Lower lobe of right lung (tissue), 2 donors: ENCODE data around the gene ZBTB33. TPM values are rescaled to one million over a fixed set of nuclear protein-coding genes. Genes with fewer than 3 reads are reported as not detected.

Experiments used
- ATAC-seq, 2 donors: fragments of 200-7000 bp; cut with Tn5 transposase; one replicate each; pipeline ENCODE4 v1.9.1; 2020 to 2022; ENCODE audit warnings: mild to moderate bottlenecking in 2 of 2, moderate library complexity in 2 of 2
- DNase-seq: peaks from one replicate; pipeline ENCODE4 v3.0.0-alpha.2; 2020
- H3K27ac ChIP-seq: fragments of 200-600 bp; one replicate; pipeline ENCODE4 v1.8.0; 2022
- H3K27me3 ChIP-seq: fragments of 200-600 bp; one replicate; pipeline ENCODE4 v1.8.0; 2022; ENCODE audit warnings: low read depth
- H3K36me3 ChIP-seq: fragments of 200-600 bp; one replicate; pipeline ENCODE4 v1.8.0; 2022; ENCODE audit warnings: mild to moderate bottlenecking
- H3K4me1 ChIP-seq: fragments of 200-600 bp; one replicate; pipeline ENCODE4 v1.8.0; 2022
- H3K4me3 ChIP-seq: fragments of 200-600 bp; one replicate; pipeline ENCODE4 v1.8.0; 2022; ENCODE audit warnings: mild to moderate bottlenecking
- H3K9me3 ChIP-seq: fragments of 200-600 bp; one replicate; pipeline ENCODE4 v1.8.0; 2022
- intact Hi-C: fragments of 100-400 bp; cut with DNase I; formaldehyde crosslinking; loops from one replicate; pipeline ENCODE4 v1.11.0; 2022
- long read RNA-seq: library from polyadenylated mRNA; unstranded; transcript quantifications from one replicate; pipeline ENCODE4 v2.0.0, GENCODE V29; 2021
- total RNA-seq: library from RNA; stranded (reverse); fragmentation: NEBNext Ultra II Directional; extraction: Animal tissue kit (Norgen Biotek cat#: 25700); gene quantifications from one replicate; pipeline ENCODE4 v1.2.1, GENCODE V29; 2021
- TF ChIP-seq, protein P1 (sequence below): fragments of 200-600 bp; IDR thresholded peaks from one replicate; pipeline ENCODE4 v1.8.0; 2022; ENCODE audit warnings: antibody characterized with exemption, mild to moderate bottlenecking
- donor health status: DM: no; HTN: yes; CAD: no; lungs with severe emphysema.

The ZBTB33 gene, protein sequence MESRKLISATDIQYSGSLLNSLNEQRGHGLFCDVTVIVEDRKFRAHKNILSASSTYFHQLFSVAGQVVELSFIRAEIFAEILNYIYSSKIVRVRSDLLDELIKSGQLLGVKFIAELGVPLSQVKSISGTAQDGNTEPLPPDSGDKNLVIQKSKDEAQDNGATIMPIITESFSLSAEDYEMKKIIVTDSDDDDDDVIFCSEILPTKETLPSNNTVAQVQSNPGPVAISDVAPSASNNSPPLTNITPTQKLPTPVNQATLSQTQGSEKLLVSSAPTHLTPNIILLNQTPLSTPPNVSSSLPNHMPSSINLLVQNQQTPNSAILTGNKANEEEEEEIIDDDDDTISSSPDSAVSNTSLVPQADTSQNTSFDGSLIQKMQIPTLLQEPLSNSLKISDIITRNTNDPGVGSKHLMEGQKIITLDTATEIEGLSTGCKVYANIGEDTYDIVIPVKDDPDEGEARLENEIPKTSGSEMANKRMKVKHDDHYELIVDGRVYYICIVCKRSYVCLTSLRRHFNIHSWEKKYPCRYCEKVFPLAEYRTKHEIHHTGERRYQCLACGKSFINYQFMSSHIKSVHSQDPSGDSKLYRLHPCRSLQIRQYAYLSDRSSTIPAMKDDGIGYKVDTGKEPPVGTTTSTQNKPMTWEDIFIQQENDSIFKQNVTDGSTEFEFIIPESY
- total RNA-seq: 21.4 TPM
- long read RNA-seq, full-length matches to known transcripts: 14 of 19 reads
- long read RNA-seq, partial matches to known transcripts: 0 of 19 reads
- long read RNA-seq, other reads (novel, unspliced or antisense): 5 of 19 reads

DNA sequence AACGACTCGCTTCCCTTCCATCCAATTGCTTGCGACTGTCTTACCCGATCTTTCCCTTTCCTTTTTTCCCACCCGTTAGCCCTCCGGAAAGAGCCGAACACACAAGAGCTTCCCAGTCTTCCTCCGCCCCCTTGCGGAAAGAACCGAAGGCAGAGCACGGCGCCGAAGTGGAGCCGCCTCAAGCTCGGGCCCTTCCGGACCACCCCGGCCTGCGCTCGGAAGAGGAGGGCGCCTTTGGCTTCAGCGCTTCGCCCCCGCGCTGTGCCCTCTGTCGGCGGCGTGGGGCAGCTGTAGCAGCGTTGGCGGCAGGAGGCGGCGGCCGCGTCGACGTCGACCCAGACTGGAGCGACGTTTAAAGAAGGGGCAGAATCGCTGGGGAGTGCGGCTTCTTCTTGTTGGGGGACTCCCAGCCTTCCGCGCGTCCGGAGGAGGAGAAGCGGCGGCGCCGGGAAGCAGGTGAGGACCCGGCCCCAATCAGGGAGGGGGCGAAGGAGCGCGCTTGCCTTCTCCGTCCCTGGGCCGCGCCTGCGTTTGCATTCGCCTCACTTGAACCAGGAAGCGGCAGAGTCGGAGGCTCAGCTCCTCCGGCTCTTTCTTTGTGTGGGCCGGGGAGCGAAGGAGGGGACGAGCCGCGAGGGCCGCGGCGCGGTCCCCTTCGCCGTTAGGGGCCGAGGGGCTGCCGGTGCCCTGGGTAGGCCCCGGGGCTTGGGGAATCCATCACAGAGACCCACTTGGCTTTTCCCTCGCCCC is at the start of gene ZBTB33:
ZBTB33 (plus strand) TSS at position 291 of the 750 bp plus-strand sequence. CDS start 2,604 bp downstream, outside the sequence.
- TF ChIP-seq, protein P1, sequence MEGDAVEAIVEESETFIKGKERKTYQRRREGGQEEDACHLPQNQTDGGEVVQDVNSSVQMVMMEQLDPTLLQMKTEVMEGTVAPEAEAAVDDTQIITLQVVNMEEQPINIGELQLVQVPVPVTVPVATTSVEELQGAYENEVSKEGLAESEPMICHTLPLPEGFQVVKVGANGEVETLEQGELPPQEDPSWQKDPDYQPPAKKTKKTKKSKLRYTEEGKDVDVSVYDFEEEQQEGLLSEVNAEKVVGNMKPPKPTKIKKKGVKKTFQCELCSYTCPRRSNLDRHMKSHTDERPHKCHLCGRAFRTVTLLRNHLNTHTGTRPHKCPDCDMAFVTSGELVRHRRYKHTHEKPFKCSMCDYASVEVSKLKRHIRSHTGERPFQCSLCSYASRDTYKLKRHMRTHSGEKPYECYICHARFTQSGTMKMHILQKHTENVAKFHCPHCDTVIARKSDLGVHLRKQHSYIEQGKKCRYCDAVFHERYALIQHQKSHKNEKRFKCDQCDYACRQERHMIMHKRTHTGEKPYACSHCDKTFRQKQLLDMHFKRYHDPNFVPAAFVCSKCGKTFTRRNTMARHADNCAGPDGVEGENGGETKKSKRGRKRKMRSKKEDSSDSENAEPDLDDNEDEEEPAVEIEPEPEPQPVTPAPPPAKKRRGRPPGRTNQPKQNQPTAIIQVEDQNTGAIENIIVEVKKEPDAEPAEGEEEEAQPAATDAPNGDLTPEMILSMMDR: peak; percentile 71
- Histone ChIP-seq H3K36me3 (peaks cover 25% of the 10 kb centered on the region), H3K4me1 (no peaks in the 10 kb centered on the region), H3K27ac (peak within 1 kb of the TSS; percentile 90), H3K4me3 (peak within 1 kb of the TSS; percentile 69), H3K9me3 (no peaks in the 10 kb centered on the region), H3K27me3 (no peaks in the 10 kb centered on the region)
- DNase-seq: peak; percentile 92
- ATAC-seq: peak; percentile 100
- intact Hi-C loops: no loop called here

DNA sequence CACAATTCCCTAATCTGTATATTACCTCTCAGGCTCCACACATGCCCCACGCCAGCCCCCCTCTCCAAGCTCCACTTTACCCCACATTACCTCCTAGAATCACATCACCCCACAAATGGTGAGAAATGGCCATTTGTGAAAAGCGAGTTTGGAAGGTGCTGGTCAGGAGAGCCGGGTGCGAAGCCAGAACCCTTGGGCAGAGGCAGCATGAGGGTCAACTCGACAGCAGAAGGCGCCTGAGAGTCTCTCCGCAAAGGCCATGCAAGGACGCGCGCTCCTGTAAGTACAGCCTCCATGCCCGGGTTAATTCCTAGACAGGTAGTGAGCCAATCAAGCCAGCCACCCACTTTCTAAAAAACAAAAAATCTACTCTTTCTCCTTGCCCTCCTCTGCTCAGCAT is 49.8 kb upstream of the ZBTB33 start:
- Histone ChIP-seq H3K9me3 (no peaks in the 10 kb centered on the region), H3K27me3 (no peaks in the 10 kb centered on the region), H3K27ac (no peak overlapping the region), H3K4me3 (no peak overlapping the region), H3K4me1 (no peaks in the 10 kb centered on the region), H3K36me3 (no peaks in the 10 kb centered on the region)
- intact Hi-C loops: no loop called here
- ATAC-seq (no peak), DNase-seq (no peak)
- TF ChIP-seq, protein P1: no peak

DNA sequence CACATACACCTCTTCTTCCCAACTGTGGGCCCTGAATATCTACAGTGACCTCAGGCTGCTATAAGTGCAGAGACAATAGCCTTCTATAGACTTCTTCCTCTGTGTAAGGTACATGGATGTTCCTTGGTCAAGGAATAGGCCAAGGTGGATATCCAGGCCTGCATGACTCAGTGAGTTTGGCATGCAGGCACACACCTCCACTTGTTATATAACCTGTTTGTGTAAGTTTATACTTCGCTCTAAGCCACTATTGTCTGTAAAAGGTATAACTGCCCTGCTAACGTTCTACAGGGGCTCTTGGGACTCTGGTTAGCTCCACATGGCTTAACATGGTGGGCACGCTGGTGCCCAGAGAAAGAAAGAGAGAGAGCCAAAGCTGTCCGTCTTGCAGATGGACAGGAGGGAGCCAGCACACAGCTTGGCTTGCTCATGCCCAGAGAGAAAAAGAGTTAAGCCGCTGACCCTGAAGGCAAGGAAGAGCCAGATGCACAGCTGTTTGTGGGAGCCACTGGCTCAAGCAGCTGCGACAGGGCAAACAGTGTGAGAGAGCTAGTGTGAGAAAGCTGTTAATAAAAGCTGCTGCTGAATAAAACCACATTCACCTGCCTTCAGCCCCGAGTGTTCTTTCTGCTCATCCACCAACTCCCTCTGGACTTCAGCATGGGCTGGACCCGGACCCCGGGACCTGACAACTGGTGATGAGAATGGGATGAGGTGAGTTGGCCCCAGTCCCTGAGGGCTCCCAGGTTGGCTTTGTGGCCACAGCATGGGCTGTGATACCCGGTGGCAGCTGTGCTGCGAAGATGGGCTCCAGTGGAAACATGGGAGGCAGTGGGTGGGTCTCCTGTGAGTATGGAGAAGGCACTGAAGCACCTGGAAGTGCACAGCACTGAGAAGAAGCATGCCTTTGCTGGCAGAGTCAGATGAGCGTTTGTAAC is 44.5 kb upstream of the ZBTB33 start:
- no peak for DNase-seq
- intact Hi-C loops: no loop called here

DNA sequence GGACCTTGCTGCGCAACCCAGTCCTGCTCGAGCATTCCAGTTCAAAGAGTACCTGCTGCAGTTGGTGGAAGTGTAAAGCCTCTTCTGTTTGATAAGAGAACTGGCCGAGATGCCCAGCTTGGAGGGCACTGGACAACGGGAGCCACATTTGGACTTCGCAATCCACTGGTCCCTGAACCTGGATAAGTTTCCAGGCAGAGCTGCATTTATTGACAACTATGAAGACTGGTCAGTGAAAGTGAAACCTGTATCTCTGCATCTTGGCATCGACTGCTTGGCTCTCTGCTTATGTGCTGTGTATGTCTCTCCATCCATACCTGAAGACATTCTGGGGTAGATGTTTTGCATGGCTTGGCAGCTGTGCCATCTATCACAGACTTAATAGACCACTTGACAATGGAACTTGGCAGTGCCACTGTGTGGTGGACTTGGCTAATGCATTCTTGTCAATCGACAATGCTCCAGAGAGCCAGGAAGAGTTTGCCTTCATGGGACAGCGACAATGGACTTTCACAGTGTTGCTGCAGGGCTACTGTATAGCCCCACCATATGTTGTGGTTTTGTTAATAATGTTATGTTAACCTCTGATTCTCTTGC is 43.5 kb upstream of the ZBTB33 start:
- Histone ChIP-seq H3K4me1 (no peaks in the 10 kb centered on the region), H3K4me3 (no peak overlapping the region), H3K9me3 (no peaks in the 10 kb centered on the region), H3K27ac (no peak overlapping the region), H3K27me3 (no peaks in the 10 kb centered on the region), H3K36me3 (no peaks in the 10 kb centered on the region)
- intact Hi-C loops: no loop called here
- DNase-seq: no peak
- TF ChIP-seq, protein P1: no peak
- ATAC-seq: no peak

More for the DNA sequence above, 44.5 kb upstream of the ZBTB33 start:
- Histone ChIP-seq H3K4me1 (no peaks in the 10 kb centered on the region), H3K27me3 (no peaks in the 10 kb centered on the region), H3K9me3 (no peaks in the 10 kb centered on the region), H3K4me3 (no peak overlapping the region), H3K36me3 (no peaks in the 10 kb centered on the region), H3K27ac (no peak overlapping the region)
- TF ChIP-seq, protein P1: no peak
- ATAC-seq: peak in 1 of 2 donors; percentile 18
